ENCODE measurements around the gene CBX1. TPM values are rescaled to one million over a fixed set of nuclear protein-coding genes. Genes with fewer than 3 reads are reported as not detected.

The CBX1 gene
- total RNA-seq (1 to 10 TPM; 5.5 to 6.6 TPM), total RNA-seq (16.6 to 129 (median 56.1) reads per million in 172 experiments)
- polyA plus RNA-seq (2013, experiment 1 of 2) = 39.5 TPM
- polyA plus RNA-seq (2013, experiment 2 of 2) = 38.4 TPM

DNA sequence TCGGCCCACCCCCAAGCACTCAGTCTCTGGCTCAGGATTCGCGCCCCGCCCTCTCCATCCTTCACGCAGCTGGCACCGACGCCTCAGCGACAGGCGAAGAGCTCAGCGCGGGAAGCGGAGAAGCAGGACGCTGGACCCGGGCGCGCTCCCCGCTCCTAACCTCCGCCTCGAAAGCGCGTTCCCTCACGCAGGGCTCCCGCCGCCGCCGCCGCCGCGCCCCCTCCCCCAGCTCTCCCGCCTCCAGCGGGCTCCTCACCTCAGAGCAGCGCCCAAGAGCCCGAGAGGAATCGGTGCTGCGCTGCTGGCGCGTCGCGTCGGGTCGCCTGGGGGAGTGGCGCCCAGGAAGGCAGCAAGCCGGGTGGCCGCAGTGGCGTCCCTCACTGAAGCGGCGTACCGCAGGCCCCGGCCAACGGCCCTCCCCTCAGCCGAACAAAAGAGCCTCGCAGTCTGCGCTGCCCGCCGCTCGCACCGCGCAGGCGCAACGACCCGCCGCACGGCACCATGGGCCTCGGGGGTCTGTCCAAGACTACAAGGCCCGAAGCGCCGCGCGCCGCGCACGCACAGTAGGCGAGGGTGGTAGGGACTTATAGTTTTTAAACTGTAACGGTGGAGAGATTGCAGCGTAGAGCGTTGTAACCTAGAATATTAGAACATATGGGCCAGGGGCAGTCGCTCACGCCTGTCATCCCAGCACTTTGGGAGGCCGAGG lies at the start of gene CBX1:
TSS of gene CBX1 (minus strand) at position 467 of the 709 bp plus-strand sequence. CDS start 24,474 bp downstream, outside the sequence.
- ATAC-seq (ENCODE audit: poor library complexity) (peak; percentile 94), DNase-seq (peak; percentile 87 to 97 (median 92))
- peaks cover 5% of the 10 kb centered on the region for H3K36me3 Mint-ChIP-seq (ENCODE audit: low read depth)
- POLR2A ChIA-PET = interaction anchor here (0.7 to 3.8 kb wide), 4 partner anchors 11 to 76 kb away, joined by 3 to 21 read pairs (median 3); no protein-coding TSS in a partner anchor
- Histone ChIP-seq H3K4me1 (ENCODE audit: insufficient read depth, low read length) (peaks cover 21% of the 10 kb centered on the region), H3K27ac (ENCODE audit: low read depth in 1 of 2, low read length in 2 of 2) (peak within 1 kb of the TSS in 1 of 2 donors; percentile 50), H3K27me3 (ENCODE audit: control insufficient read depth in 1 of 2, insufficient read depth in 2 of 2, low read length in 2 of 2) (no peaks in the 10 kb centered on the region), H3K9me3 (ENCODE audit: control insufficient read depth in 1 of 2, insufficient read depth in 1 of 2, low read length in 2 of 2) (no peaks in the 10 kb centered on the region), H3K36me3 (ENCODE audit: insufficient read depth, low read length) (peaks cover under 1% of the 10 kb centered on the region), H3K4me3 (ENCODE audit: low read length) (peak within 1 kb of the TSS; percentile 89)
- no peaks in the 10 kb centered on the region for H3K27me3 Mint-ChIP-seq
- H3K4me3 Mint-ChIP-seq = peak within 1 kb of the TSS; percentile 92
- TF ChIP-seq, protein P1, sequence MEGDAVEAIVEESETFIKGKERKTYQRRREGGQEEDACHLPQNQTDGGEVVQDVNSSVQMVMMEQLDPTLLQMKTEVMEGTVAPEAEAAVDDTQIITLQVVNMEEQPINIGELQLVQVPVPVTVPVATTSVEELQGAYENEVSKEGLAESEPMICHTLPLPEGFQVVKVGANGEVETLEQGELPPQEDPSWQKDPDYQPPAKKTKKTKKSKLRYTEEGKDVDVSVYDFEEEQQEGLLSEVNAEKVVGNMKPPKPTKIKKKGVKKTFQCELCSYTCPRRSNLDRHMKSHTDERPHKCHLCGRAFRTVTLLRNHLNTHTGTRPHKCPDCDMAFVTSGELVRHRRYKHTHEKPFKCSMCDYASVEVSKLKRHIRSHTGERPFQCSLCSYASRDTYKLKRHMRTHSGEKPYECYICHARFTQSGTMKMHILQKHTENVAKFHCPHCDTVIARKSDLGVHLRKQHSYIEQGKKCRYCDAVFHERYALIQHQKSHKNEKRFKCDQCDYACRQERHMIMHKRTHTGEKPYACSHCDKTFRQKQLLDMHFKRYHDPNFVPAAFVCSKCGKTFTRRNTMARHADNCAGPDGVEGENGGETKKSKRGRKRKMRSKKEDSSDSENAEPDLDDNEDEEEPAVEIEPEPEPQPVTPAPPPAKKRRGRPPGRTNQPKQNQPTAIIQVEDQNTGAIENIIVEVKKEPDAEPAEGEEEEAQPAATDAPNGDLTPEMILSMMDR (IDR thresholded peaks at IDR 0.05) = no peak
- CTCF ChIA-PET = no interaction called here
- H3K9me3 Mint-ChIP-seq = no peaks in the 10 kb centered on the region
- intact Hi-C loops (cut with DNase I, micrococcal nuclease) = loop anchor here in 1 of 2 experiments (1.0 to 10.0 kb wide), 2 partner anchors 76 to 266 kb away; partner anchors contain the start of genes LRRC46 and MRPL10
- H3K27ac Mint-ChIP-seq = peak within 1 kb of the TSS; percentile 74
- H3K4me1 Mint-ChIP-seq (ENCODE audit: low read depth) = peaks cover 48% of the 10 kb centered on the region

DNA sequence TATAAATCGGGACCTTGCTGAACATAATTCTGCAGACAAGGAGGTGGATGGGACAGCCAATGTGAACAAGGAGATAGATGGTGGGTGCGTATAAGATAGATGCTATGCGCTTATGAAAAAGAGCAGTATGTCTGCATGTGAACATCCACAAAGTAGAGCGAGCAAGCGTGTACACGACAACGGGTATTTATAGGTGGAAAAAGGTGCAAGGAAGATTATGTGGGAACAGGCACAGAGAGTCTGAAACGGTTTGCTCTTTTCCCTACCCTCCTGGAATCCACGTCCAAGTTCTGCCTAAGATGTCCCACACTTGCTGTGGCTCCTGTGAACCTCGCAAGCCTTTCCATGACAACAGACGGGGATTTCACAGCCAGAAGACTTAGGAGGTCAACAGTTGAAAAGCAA lies 49.3 kb upstream of the CBX1 start:
- POLR2A ChIA-PET = no interaction called here
- H3K9me3 ChIP-seq (ENCODE audit: control insufficient read depth in 1 of 2, insufficient read depth in 1 of 2, low read length in 2 of 2) = no peaks in the 10 kb centered on the region
- Mint-ChIP-seq H3K36me3 (ENCODE audit: low read depth) (peaks cover 89% of the 10 kb centered on the region), H3K9me3 (no peaks in the 10 kb centered on the region), H3K4me1 (ENCODE audit: low read depth) (peaks cover 10% of the 10 kb centered on the region), H3K27me3 (no peaks in the 10 kb centered on the region), H3K4me3 (no peak overlapping the region), H3K27ac (no peak overlapping the region)
- H3K27ac ChIP-seq (ENCODE audit: low read depth in 1 of 2, low read length in 2 of 2) = no peak overlapping the region
- ATAC-seq (ENCODE audit: poor library complexity) (no peak), DNase-seq (no peak)
- no peak overlapping the region for H3K4me3 ChIP-seq (ENCODE audit: low read length)
- TF ChIP-seq, protein P1 (IDR thresholded peaks at IDR 0.05) = no peak
- H3K27me3 ChIP-seq (ENCODE audit: control insufficient read depth in 1 of 2, insufficient read depth in 2 of 2, low read length in 2 of 2) = no peaks in the 10 kb centered on the region
- H3K4me1 ChIP-seq (ENCODE audit: insufficient read depth, low read length) = no peaks in the 10 kb centered on the region
- H3K36me3 ChIP-seq (ENCODE audit: insufficient read depth, low read length) = peaks cover 71% of the 10 kb centered on the region
- CTCF ChIA-PET = no interaction called here
- intact Hi-C loops (cut with DNase I, micrococcal nuclease) = no loop called here

DNA sequence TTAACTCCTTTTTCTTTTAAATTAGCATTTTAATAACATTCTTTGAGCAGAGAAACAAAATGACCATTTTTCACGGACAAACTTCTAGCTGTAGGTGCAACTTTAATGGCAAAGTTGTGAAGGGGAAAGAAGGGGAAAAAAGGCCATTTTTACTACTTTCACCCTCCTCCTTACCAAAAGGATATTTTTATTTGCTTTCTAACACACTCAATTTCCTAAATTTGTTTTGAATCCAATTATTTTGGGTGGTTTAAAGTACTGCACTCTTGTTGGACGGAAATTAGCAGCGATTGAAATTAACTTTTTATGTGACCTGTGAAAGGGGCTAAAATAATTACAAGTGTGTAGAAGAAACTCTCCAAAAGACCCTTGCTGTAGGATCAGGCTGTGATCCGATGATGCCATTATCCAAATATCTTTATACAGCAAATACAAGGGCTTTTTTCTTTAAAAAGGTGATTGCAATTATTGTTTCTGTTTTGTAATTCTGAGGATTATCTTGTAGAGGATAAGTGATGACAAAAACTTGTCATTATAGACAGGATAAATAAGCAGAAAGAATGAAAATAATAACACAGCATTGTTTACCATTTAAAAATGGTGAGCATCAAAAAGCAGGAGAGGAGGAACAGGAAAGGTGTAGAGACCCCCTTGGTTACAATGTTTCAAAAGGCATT lies 48.6 kb upstream of the CBX1 start:
- Histone ChIP-seq H3K27ac (ENCODE audit: low read depth in 1 of 2, low read length in 2 of 2) (no peak overlapping the region), H3K4me1 (ENCODE audit: insufficient read depth, low read length) (no peaks in the 10 kb centered on the region), H3K4me3 (ENCODE audit: low read length) (no peak overlapping the region), H3K9me3 (ENCODE audit: control insufficient read depth in 1 of 2, insufficient read depth in 1 of 2, low read length in 2 of 2) (no peaks in the 10 kb centered on the region), H3K27me3 (ENCODE audit: control insufficient read depth in 1 of 2, insufficient read depth in 2 of 2, low read length in 2 of 2) (no peaks in the 10 kb centered on the region), H3K36me3 (ENCODE audit: insufficient read depth, low read length) (peaks cover 67% of the 10 kb centered on the region)
- ATAC-seq (ENCODE audit: poor library complexity) (no peak), DNase-seq (no peak)
- peaks cover 92% of the 10 kb centered on the region for H3K36me3 Mint-ChIP-seq (ENCODE audit: low read depth)
- no peaks in the 10 kb centered on the region for H3K27me3 Mint-ChIP-seq
- H3K27ac Mint-ChIP-seq = no peak overlapping the region
- intact Hi-C loops (cut with DNase I, micrococcal nuclease) = no loop called here
- H3K4me1 Mint-ChIP-seq (ENCODE audit: low read depth) = peaks cover 10% of the 10 kb centered on the region
- POLR2A ChIA-PET = no interaction called here
- TF ChIP-seq, protein P1 (IDR thresholded peaks at IDR 0.05) = no peak
- H3K4me3 Mint-ChIP-seq = no peak overlapping the region
- CTCF ChIA-PET = no interaction called here
- H3K9me3 Mint-ChIP-seq = no peaks in the 10 kb centered on the region
